H9 (cell line): ENCODE measurements around the gene OOSP1. TPM values are rescaled to one million over a fixed set of nuclear protein-coding genes. Genes with fewer than 3 reads are reported as not detected.
A peak's percentile ranks its signal among the peaks of the same experiment; 100 is the strongest.

Experiments
- DNase-seq: peaks from one replicate; pipeline ENCODE4 v3.0.0-alpha.2; 2017
- H2AFZ ChIP-seq: one replicate; pipeline ENCODE4 v1.6.1; 2013; ENCODE audit warnings: mild to moderate bottlenecking, low read length, control low read depth, moderate library complexity
- H2AK5ac ChIP-seq: 2 replicates; pipeline ENCODE4 v1.6.1; 2013; ENCODE audit warnings: low read length, control low read depth, mixed read lengths; ENCODE audit not compliant: insufficient read length
- H2BK120ac ChIP-seq: one replicate; pipeline ENCODE4 v1.6.1; 2013; ENCODE audit warnings: low read depth, mild to moderate bottlenecking, low read length, control low read depth, inconsistent platforms; ENCODE audit not compliant: poor library complexity, severe bottlenecking
- H2BK12ac ChIP-seq: 2 replicates; pipeline ENCODE4 v1.6.1; 2013; ENCODE audit warnings: low read length, control low read depth, mixed read lengths, low read depth; ENCODE audit not compliant: insufficient read length
- H2BK15ac ChIP-seq: 2 replicates; pipeline ENCODE4 v1.6.1; 2013; ENCODE audit warnings: low read depth, low read length, control low read depth
- H2BK20ac ChIP-seq: one replicate; pipeline ENCODE4 v1.6.1; 2013; ENCODE audit warnings: low read depth, mild to moderate bottlenecking, low read length, control low read depth, inconsistent platforms; ENCODE audit not compliant: poor library complexity, severe bottlenecking
- H2BK5ac ChIP-seq: 2 replicates; pipeline ENCODE4 v1.6.1; 2013; ENCODE audit warnings: low read length, control low read depth, mixed read lengths; ENCODE audit not compliant: insufficient read length
- H3K14ac ChIP-seq: 2 replicates; pipeline ENCODE4 v1.6.1; 2013; ENCODE audit warnings: low read length, control low read depth; ENCODE audit not compliant: insufficient read depth
- H3K18ac ChIP-seq: 2 replicates; pipeline ENCODE4 v1.6.1; 2013; ENCODE audit warnings: low read depth, mild to moderate bottlenecking, mixed read lengths, low read length, control low read depth; ENCODE audit not compliant: insufficient read length
- H3K23ac ChIP-seq: 2 replicates; pipeline ENCODE4 v1.6.1; 2013; ENCODE audit warnings: low read length, control low read depth, mixed read lengths, low read depth; ENCODE audit not compliant: insufficient read length
- H3K23me2 ChIP-seq: 2 replicates; pipeline ENCODE4 v1.6.1; 2013; ENCODE audit warnings: low read depth, mild to moderate bottlenecking, mixed read lengths, low read length, control low read depth; ENCODE audit not compliant: insufficient read length, poor library complexity, severe bottlenecking
- H3K27ac ChIP-seq: 2 replicates; pipeline ENCODE4 v1.5.1; 2013; ENCODE audit warnings: low read length, control low read depth, mixed read lengths, low read depth; ENCODE audit not compliant: insufficient read length
- H3K27me3 ChIP-seq: 2 replicates; pipeline ENCODE4 v1.6.1; 2013; ENCODE audit warnings: low read length, control low read depth, inconsistent platforms; ENCODE audit not compliant: insufficient read depth
- H3K4ac ChIP-seq: 2 replicates; pipeline ENCODE4 v1.6.1; 2013; ENCODE audit warnings: low read depth, mild to moderate bottlenecking, control low read depth, inconsistent platforms, low read length, moderate library complexity
- H3K4me1 ChIP-seq: 2 replicates; pipeline ENCODE4 v1.6.1; 2013; ENCODE audit warnings: low read length, control low read depth, inconsistent platforms; ENCODE audit not compliant: insufficient read depth
- H3K4me2 ChIP-seq: 2 replicates; pipeline ENCODE4 v1.6.1; 2013; ENCODE audit warnings: low read length, control low read depth, mixed read lengths; ENCODE audit not compliant: insufficient read length, insufficient read depth
- H3K56ac ChIP-seq: 2 replicates; pipeline ENCODE4 v1.6.1; 2013; ENCODE audit warnings: low read depth, mild to moderate bottlenecking, mixed read lengths, low read length, control low read depth; ENCODE audit not compliant: insufficient read length
- H3K79me1 ChIP-seq: 2 replicates; pipeline ENCODE4 v1.6.1; 2013; ENCODE audit warnings: low read depth, mild to moderate bottlenecking, moderate library complexity, low read length, control low read depth, inconsistent platforms; ENCODE audit not compliant: insufficient read depth, poor library complexity, severe bottlenecking
- H3K79me2 ChIP-seq: 2 replicates; pipeline ENCODE4 v1.6.1; 2013; ENCODE audit warnings: low read length, control low read depth, inconsistent platforms; ENCODE audit not compliant: insufficient read depth
- H3K9ac ChIP-seq: 2 replicates; pipeline ENCODE4 v1.6.1; 2013; ENCODE audit warnings: low read length, control low read depth, mixed read lengths; ENCODE audit not compliant: insufficient read length; ENCODE audit errors: extremely low read depth
- H3K9me3 ChIP-seq: one replicate; pipeline ENCODE4 v1.6.1; 2013; ENCODE audit warnings: low read depth, low read length, inconsistent platforms; ENCODE audit not compliant: control insufficient read depth
- H3T11ph ChIP-seq: one replicate; pipeline ENCODE4 v1.6.1; 2013; ENCODE audit warnings: mild to moderate bottlenecking, low read length, control low read depth, inconsistent platforms
- H4K20me1 ChIP-seq: one replicate; pipeline ENCODE4 v1.6.1; 2013; ENCODE audit not compliant: control insufficient read depth, insufficient read length, insufficient read depth
- H4K5ac ChIP-seq: 2 replicates; pipeline ENCODE4 v1.6.1; 2013; ENCODE audit warnings: low read depth, mild to moderate bottlenecking, mixed read lengths, low read length, control low read depth; ENCODE audit not compliant: insufficient read length
- H4K8ac ChIP-seq: replicated peaks from 2 replicates; pipeline ENCODE4 v1.6.1; 2013; ENCODE audit warnings: low read length, control low read depth, mixed read lengths, low read depth; ENCODE audit not compliant: insufficient read length
- H4K91ac ChIP-seq: 2 replicates; pipeline ENCODE4 v1.6.1; 2013; ENCODE audit warnings: low read depth, mild to moderate bottlenecking, moderate library complexity, mixed read lengths, low read length, control low read depth; ENCODE audit not compliant: insufficient read length
- H3K27ac Mint-ChIP-seq, 3 experiments: 2 replicates in 2 of 3; 3 replicates in 1 of 3; pipeline ENCODE4 v1.8.0; 2020 to 2021; ENCODE audit warnings: mixed read lengths in 3 of 3, mild to moderate bottlenecking in 1 of 3, moderate library complexity in 1 of 3
- H3K27me3 Mint-ChIP-seq: 2 replicates; pipeline ENCODE4 v1.8.0; 2021; ENCODE audit warnings: low read depth, mild to moderate bottlenecking, moderate library complexity, mixed read lengths
- H3K36me3 Mint-ChIP-seq, 3 experiments: 2 replicates in 2 of 3; 3 replicates in 1 of 3; pipeline ENCODE4 v1.8.0; 2020 to 2021; ENCODE audit warnings: low read depth in 3 of 3, mixed read lengths in 3 of 3; ENCODE audit not compliant: insufficient read depth in 1 of 3
- H3K4me1 Mint-ChIP-seq, 2 experiments: 2 replicates each; pipeline ENCODE4 v1.8.0; 2020; ENCODE audit warnings: mixed read lengths in 2 of 2
- H3K4me3 Mint-ChIP-seq, 2 experiments: 2 replicates in 1 of 2; 3 replicates in 1 of 2; pipeline ENCODE4 v1.8.0; 2020 to 2021; ENCODE audit warnings: mild to moderate bottlenecking in 2 of 2, mixed read lengths in 2 of 2, moderate library complexity in 1 of 2
- H3K9me3 Mint-ChIP-seq, 2 experiments: 2 replicates in 1 of 2; 3 replicates in 1 of 2; pipeline ENCODE4 v1.8.0; 2020; ENCODE audit warnings: mild to moderate bottlenecking in 2 of 2, mixed read lengths in 2 of 2, moderate library complexity in 1 of 2
- CTCF ChIP-seq: fragments of 200-600 bp; sonication (generic); conservative IDR thresholded peaks from 3 replicates; pipeline ENCODE4 v1.8.0; 2021; ENCODE audit warnings: antibody characterized with exemption, mild to moderate bottlenecking
- WGBS: extraction: QIAGEN DNeasy Blood & Tissue Kit; methylation state at CpG from one replicate; pipeline ENCODE4 v1.1.7; 2013; ENCODE audit warnings: missing lambda C conversion rate, low lambda C conversion rate, mixed read lengths; ENCODE audit not compliant: insufficient read length; ENCODE audit errors: extremely low coverage; 5-methylcytosine and 5-hydroxymethylcytosine counted together
- total RNA-seq: library from RNA; stranded (reverse); gene quantifications from 2 replicates; pipeline ENCODE4 v1.2.1, GENCODE V29; 2021

OOSP1 gene
- total RNA-seq, 1 experiment from 2014 or later, result not detected

GRCh38 chr11:59973097-59973496 is 34.9 kb downstream of the OOSP1 start:
- Histone ChIP-seq H2AFZ (no peak overlapping the region), H3K18ac (no peak overlapping the region), H3K79me2 (no peaks in the 10 kb centered on the region), H3T11ph (no peak overlapping the region), H3K4me2 (no peak overlapping the region), H3K79me1 (no peaks in the 10 kb centered on the region), H4K8ac (no peak overlapping the region), H2BK20ac (no peak overlapping the region), H4K91ac (no peak overlapping the region), H3K23me2 (no peaks in the 10 kb centered on the region), H2BK5ac (no peak overlapping the region), H3K4ac (no peak overlapping the region), H2BK15ac (no peak overlapping the region), H3K9me3 (no peaks in the 10 kb centered on the region), H3K4me1 (no peaks in the 10 kb centered on the region), H2BK120ac (no peak overlapping the region), H3K27ac (no peak overlapping the region), H3K27me3 (no peaks in the 10 kb centered on the region), H3K9ac (no peak overlapping the region), H4K5ac (no peak overlapping the region), H3K14ac (no peak overlapping the region), H2BK12ac (no peak overlapping the region), H3K56ac (no peak overlapping the region), H4K20me1 (no peaks in the 10 kb centered on the region), H3K23ac (no peak overlapping the region), H2AK5ac (no peak overlapping the region)
- H3K4me3 Mint-ChIP-seq, result no peak overlapping the region
- no CpG with 5 or more reads among the region's 5 CpGs for WGBS
- H3K36me3 Mint-ChIP-seq, result no peaks in the 10 kb centered on the region
- no peak for TF ChIP-seq CTCF
- peak overlapping the region in 2 of 3 experiments; percentile 41 to 56; a peak in 3 of 7 replicates for H3K27ac Mint-ChIP-seq
- H3K9me3 Mint-ChIP-seq, result no peaks in the 10 kb centered on the region
- DNase-seq, result no peak
- H3K27me3 Mint-ChIP-seq, result no peaks in the 10 kb centered on the region
- H3K4me1 Mint-ChIP-seq, result peaks cover 8 to 11% of the 10 kb centered on the region in 2 experiments
